Activated CD4-positive, alpha-beta T cell treated with anti-CD3 and anti-CD28 coated beads, Interleukin-2, amount 50 U/mL, for 4 hours (primary cell): ENCODE results near the gene TMEM207.

ENCODE experiments used
- DNase-seq, 2 experiments: peaks; one replicate each; pipeline ENCODE4 v3.0.0-alpha.2; 2020

TMEM207 gene

DNA sequence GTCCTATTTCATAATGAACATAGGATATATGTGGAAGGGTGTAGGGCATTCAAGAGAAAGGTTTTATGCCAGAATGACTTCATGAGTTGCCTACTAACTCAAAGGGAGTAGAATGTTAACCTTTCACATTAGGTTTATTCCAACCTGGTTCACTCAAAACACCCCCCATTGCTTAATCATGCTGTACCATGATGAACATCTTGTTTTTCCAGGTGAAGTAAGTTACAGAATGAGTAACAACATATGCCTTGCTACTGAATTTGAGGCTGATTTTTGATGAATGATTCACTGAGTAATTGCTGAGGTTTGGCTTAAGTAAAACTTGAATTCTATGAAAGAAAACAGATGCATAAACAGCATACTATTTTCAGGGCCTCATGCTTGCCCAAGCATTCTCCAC lies 67.6 kb downstream of the TMEM207 start:
- DNase-seq, result no peak

DNA sequence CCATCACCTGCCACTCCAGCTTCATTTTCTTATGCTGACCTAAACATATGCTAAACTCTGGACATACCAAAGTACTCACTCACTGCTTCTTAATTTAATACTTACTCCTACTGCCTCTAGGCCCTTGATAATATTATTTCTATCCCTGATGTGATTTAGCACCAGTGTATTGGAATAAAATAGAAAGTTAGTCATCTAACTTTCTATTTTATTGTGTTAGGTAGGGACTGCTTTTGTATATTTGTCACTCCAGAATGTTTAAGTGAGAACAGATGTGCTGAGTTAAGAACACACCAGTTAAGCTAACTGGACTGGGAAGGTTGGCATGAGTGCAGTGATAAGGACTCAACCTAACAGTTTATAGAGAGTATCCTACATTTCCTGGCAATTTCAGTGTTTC lies 68.3 kb downstream of the TMEM207 start:
- no peak for DNase-seq

DNA sequence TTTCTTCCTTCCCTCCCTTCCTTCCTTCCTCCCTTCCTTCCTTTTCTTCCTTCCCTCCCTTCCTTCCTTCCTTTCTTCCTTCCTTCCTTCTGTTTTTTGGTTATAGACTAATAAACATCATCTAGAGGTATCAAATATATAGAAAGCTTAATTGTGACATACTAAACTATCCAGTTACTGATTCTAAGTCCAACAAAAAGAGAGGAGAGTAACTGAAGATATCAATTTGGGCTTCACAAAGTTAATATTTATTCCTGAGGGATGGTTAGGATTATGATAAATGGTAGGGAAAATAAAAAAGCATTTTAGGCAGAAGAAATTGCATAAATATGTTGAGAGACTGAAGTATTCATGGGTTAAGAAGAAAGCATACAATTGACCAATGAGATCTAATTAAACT lies 69.5 kb downstream of the TMEM207 start:
- no peak for DNase-seq
